ENCODE data around the gene CDCA7L.

The CDCA7L gene

DNA sequence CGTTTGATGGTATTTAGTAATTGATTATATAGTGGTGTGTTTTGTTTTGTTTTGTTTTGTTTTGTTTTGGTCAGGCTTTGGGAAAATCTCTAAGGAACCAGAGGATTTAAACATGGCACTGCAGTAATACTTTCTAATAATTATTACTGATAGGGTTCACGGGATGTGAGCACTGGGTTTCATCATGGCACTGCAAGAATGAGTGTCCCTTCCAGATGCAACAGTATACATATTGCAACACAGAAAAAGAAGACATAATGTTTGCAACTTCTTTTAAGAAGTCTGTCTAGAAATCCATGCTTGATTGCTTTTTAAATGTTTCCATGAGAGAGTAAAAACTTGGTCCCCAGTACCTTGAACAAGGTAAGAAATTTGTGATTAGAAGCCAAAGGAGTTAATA is 2.2 kb upstream of the CDCA7L start:
- Histone ChIP-seq H4K20me1 (ENCODE audit: insufficient read depth, low read length) (no peaks in the 10 kb centered on the region), H2AFZ (ENCODE audit: low read length) (no peak overlapping the region), H3K79me2 (ENCODE audit: low read length) (peaks cover 16% of the 10 kb centered on the region), H3K4me2 (ENCODE audit: low read depth, low read length) (no peak overlapping the region), H3K4me3 (ENCODE audit: low read length) (no peak overlapping the region), H3K9ac (ENCODE audit: low read length) (no peak overlapping the region), H3K4me1 (ENCODE audit: low read length) (peaks cover 15% of the 10 kb centered on the region; the same call in 1 of the 2 replicates), H3K36me3 (replicated peaks; ENCODE audit: insufficient read depth, low read length) (no peaks in the 10 kb centered on the region), H3K27ac (ENCODE audit: low read length) (no peak overlapping the region), H3K9me3 (replicated peaks; ENCODE audit: insufficient read depth, low read length) (no peaks in the 10 kb centered on the region), H3F3A (ENCODE audit: insufficient read depth, low read length) (peaks cover 11% of the 10 kb centered on the region), H3K27me3 (replicated peaks; ENCODE audit: insufficient read depth, low read length) (no peaks in the 10 kb centered on the region), H3K9me2 (replicated peaks; ENCODE audit: insufficient read depth, low read length) (no peaks in the 10 kb centered on the region)
- TF ChIP-seq EZH2 (optimal IDR thresholded peaks at IDR 0.05; ENCODE audit: low read depth, low read length) (no peak), EZH2phosphoT487 (IDR thresholded peaks at IDR 0.05; ENCODE audit: low read length) (no peak)
- DNase-seq: no peak

GRCh38 chr7:21947056-21947455 is 1.4 kb upstream of the CDCA7L start:
- Histone ChIP-seq H3K9ac (ENCODE audit: low read length) (no peak overlapping the region), H3K9me3 (replicated peaks; ENCODE audit: insufficient read depth, low read length) (no peaks in the 10 kb centered on the region), H3K36me3 (replicated peaks; ENCODE audit: insufficient read depth, low read length) (no peaks in the 10 kb centered on the region), H3K27ac (ENCODE audit: low read length) (no peak overlapping the region), H3K4me2 (ENCODE audit: low read depth, low read length) (no peak overlapping the region), H3F3A (ENCODE audit: insufficient read depth, low read length) (peaks cover 11% of the 10 kb centered on the region), H3K9me2 (replicated peaks; ENCODE audit: insufficient read depth, low read length) (no peaks in the 10 kb centered on the region), H3K4me3 (ENCODE audit: low read length) (no peak overlapping the region), H4K20me1 (ENCODE audit: insufficient read depth, low read length) (no peaks in the 10 kb centered on the region), H3K27me3 (replicated peaks; ENCODE audit: insufficient read depth, low read length) (no peaks in the 10 kb centered on the region), H2AFZ (ENCODE audit: low read length) (no peak overlapping the region), H3K4me1 (ENCODE audit: low read length) (peaks cover 15% of the 10 kb centered on the region; the same call in 1 of the 2 replicates), H3K79me2 (ENCODE audit: low read length) (peaks cover 24% of the 10 kb centered on the region)
- DNase-seq: no peak
- no peak for TF ChIP-seq CTCF (IDR thresholded peaks at IDR 0.05; ENCODE audit: low read length)
- no peak for TF ChIP-seq EZH2phosphoT487 (IDR thresholded peaks at IDR 0.05; ENCODE audit: low read length)
- TF ChIP-seq EZH2 (optimal IDR thresholded peaks at IDR 0.05; ENCODE audit: low read depth, low read length): no peak

DNA sequence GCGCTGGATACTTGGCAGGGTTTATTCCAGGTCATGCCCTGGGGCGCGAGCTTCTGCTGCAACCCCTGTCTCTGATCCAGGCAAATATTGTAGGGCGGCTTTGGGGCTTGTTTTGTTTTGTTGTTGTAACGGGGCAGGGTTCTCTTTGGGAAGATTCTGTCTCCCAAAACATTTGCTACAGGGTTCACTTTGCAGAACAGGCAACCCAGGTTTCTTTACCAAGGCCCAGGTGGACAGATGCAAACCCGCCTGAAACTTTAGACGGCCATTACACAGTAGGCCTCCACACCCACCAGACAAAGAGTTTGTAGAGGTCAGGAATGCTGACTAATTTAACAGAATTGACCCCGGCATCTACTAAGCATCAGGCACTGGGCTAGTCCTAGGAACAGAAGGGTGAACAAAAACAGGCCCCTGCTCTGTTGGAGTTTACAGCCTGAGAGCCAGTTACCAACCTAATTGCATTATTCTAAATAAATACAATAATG is 567 bp upstream of the CDCA7L start:
- Histone ChIP-seq H3K9ac (ENCODE audit: low read length) (peak overlapping the region; percentile 91; the same call in 1 of the 2 replicates), H3K9me2 (replicated peaks; ENCODE audit: insufficient read depth, low read length) (no peaks in the 10 kb centered on the region), H3K79me2 (ENCODE audit: low read length) (peaks cover 32% of the 10 kb centered on the region), H3F3A (ENCODE audit: insufficient read depth, low read length) (peaks cover 11% of the 10 kb centered on the region), H3K36me3 (replicated peaks; ENCODE audit: insufficient read depth, low read length) (no peaks in the 10 kb centered on the region), H4K20me1 (ENCODE audit: insufficient read depth, low read length) (no peaks in the 10 kb centered on the region), H3K9me3 (replicated peaks; ENCODE audit: insufficient read depth, low read length) (no peaks in the 10 kb centered on the region), H3K4me2 (ENCODE audit: low read depth, low read length) (peak overlapping the region; percentile 47), H3K4me3 (ENCODE audit: low read length) (peak overlapping the region; percentile 68), H3K4me1 (ENCODE audit: low read length) (peaks cover 15% of the 10 kb centered on the region; the same call in 1 of the 2 replicates), H3K27ac (ENCODE audit: low read length) (peak overlapping the region; percentile 89; the same call in 1 of the 2 replicates), H3K27me3 (replicated peaks; ENCODE audit: insufficient read depth, low read length) (no peaks in the 10 kb centered on the region), H2AFZ (ENCODE audit: low read length) (peak overlapping the region; percentile 74)
- no peak for DNase-seq
- TF ChIP-seq CTCF (IDR thresholded peaks at IDR 0.05; ENCODE audit: low read length): no peak
- TF ChIP-seq EZH2phosphoT487 (IDR thresholded peaks at IDR 0.05; ENCODE audit: low read length): no peak
- no peak for TF ChIP-seq EZH2 (optimal IDR thresholded peaks at IDR 0.05; ENCODE audit: low read depth, low read length)
